Karpas-422 (cell line): Measurements from ENCODE around the gene TMEM94. TPM values are rescaled to one million over a fixed set of nuclear protein-coding genes. Genes with fewer than 3 reads are reported as not detected.

Experiments used
- DNase-seq: peaks from one replicate; pipeline ENCODE4 v3.0.0-alpha.2; 2015
- H2AFZ ChIP-seq: fragments of 200-600 bp; sonication (generic); 2 replicates; pipeline ENCODE4 v1.6.1; 2014; ENCODE audit warnings: antibody characterized with exemption, low read length, mixed read lengths
- H3K27ac ChIP-seq: fragments of 200-600 bp; sonication (generic); 2 replicates; pipeline ENCODE4 v1.5.1; 2014; ENCODE audit warnings: mild to moderate bottlenecking, low read length, moderate library complexity
- H3K27me3 ChIP-seq: fragments of 200-600 bp; sonication (generic); 2 replicates; pipeline ENCODE4 v1.6.1; 2014; ENCODE audit warnings: low read length, mixed read lengths
- H3K36me3 ChIP-seq: fragments of 200-600 bp; sonication (generic); 2 replicates; pipeline ENCODE4 v1.6.1; 2014; ENCODE audit warnings: low read length, mixed read lengths; ENCODE audit not compliant: insufficient read depth
- H3K4me1 ChIP-seq: fragments of 200-600 bp; sonication (generic); 2 replicates; pipeline ENCODE4 v1.6.1; 2014; ENCODE audit warnings: mild to moderate bottlenecking, low read length, mixed read lengths
- H3K4me2 ChIP-seq: fragments of 200-600 bp; sonication (generic); 2 replicates; pipeline ENCODE4 v1.6.1; 2014; ENCODE audit warnings: low read length, low read depth, mild to moderate bottlenecking; ENCODE audit not compliant: poor library complexity, severe bottlenecking
- H3K4me3 ChIP-seq: fragments of 200-600 bp; sonication (generic); 2 replicates; pipeline ENCODE4 v1.5.1; 2014; ENCODE audit warnings: mild to moderate bottlenecking, antibody characterized with exemption, low read length, mixed read lengths
- H3K79me2 ChIP-seq: fragments of 200-600 bp; sonication (generic); 2 replicates; pipeline ENCODE4 v1.6.1; 2014; ENCODE audit warnings: mild to moderate bottlenecking, low read length, mixed read lengths
- H3K9ac ChIP-seq: fragments of 200-600 bp; sonication (generic); 2 replicates; pipeline ENCODE4 v1.6.0; 2014; ENCODE audit warnings: low read length
- H3K9me2 ChIP-seq: fragments of 200-600 bp; sonication (generic), shearing (Covaris generic); replicated peaks from 2 replicates; pipeline ENCODE4 v1.6.0; 2014; ENCODE audit warnings: mild to moderate bottlenecking, low read length, moderate library complexity; ENCODE audit not compliant: insufficient read depth
- H3K9me3 ChIP-seq: fragments of 300-700, 200-600 bp; sonication (generic); 2 replicates; pipeline ENCODE4 v1.6.1; 2014; ENCODE audit warnings: low read length, mixed read lengths
- H4K20me1 ChIP-seq: fragments of 200-600 bp; sonication (generic); 2 replicates; pipeline ENCODE4 v1.6.1; 2014; ENCODE audit warnings: mild to moderate bottlenecking, antibody characterized with exemption, low read length, low read depth; ENCODE audit not compliant: insufficient read depth
- total RNA-seq: library from RNA; depleted of rRNA; stranded (reverse); fragments of >200 nt; shearing (Covaris generic); gene quantifications from 2 replicates; pipeline ENCODE4 v1.2.3, GENCODE V29; 2014; ENCODE audit warnings: low replicate concordance

Gene TMEM94
- total RNA-seq, 1 experiment from 2014 or later = 20.5 TPM

GRCh38 chr17:75511610-75512575, 55.5 kb downstream of the TMEM94 start:
- no peaks in the 10 kb centered on the region for H3K9me2 ChIP-seq
- H4K20me1 ChIP-seq = no peaks in the 10 kb centered on the region
- H3K27ac ChIP-seq = no peak overlapping the region
- DNase-seq = no peak
- H3K9me3 ChIP-seq = no peaks in the 10 kb centered on the region
- H2AFZ ChIP-seq = no peak overlapping the region
- peaks cover under 1% of the 10 kb centered on the region; the same call in 1 of the 2 replicates for H3K79me2 ChIP-seq
- H3K27me3 ChIP-seq = no peaks in the 10 kb centered on the region
- no peak overlapping the region for H3K4me3 ChIP-seq
- no peaks in the 10 kb centered on the region for H3K36me3 ChIP-seq
- H3K4me1 ChIP-seq = peaks cover 9% of the 10 kb centered on the region
- H3K4me2 ChIP-seq = no peak overlapping the region
- H3K9ac ChIP-seq = no peak overlapping the region

GRCh38 chr17:75512926-75513640, 56.6 kb downstream of the TMEM94 start:
- Histone ChIP-seq H3K4me3 (no peak overlapping the region), H3K27me3 (no peaks in the 10 kb centered on the region), H4K20me1 (peaks cover 9% of the 10 kb centered on the region; the same call in 1 of the 2 replicates), H3K9me3 (no peaks in the 10 kb centered on the region), H3K27ac (no peak overlapping the region), H3K4me2 (no peak overlapping the region), H3K79me2 (peaks cover 12% of the 10 kb centered on the region), H3K36me3 (no peaks in the 10 kb centered on the region), H3K9ac (no peak overlapping the region), H3K4me1 (peaks cover 20% of the 10 kb centered on the region), H3K9me2 (no peaks in the 10 kb centered on the region), H2AFZ (no peak overlapping the region)
- no peak for DNase-seq

GRCh38 chr17:75513641-75514000, 57.2 kb downstream of the TMEM94 start:
- Histone ChIP-seq H3K27ac (no peak overlapping the region), H3K9ac (no peak overlapping the region), H3K79me2 (peaks cover 13% of the 10 kb centered on the region), H3K4me3 (no peak overlapping the region), H3K4me2 (no peak overlapping the region), H2AFZ (no peak overlapping the region), H3K27me3 (no peaks in the 10 kb centered on the region), H3K9me2 (no peaks in the 10 kb centered on the region), H3K4me1 (peaks cover 25% of the 10 kb centered on the region), H3K9me3 (no peaks in the 10 kb centered on the region), H4K20me1 (peaks cover 9% of the 10 kb centered on the region; the same call in 1 of the 2 replicates), H3K36me3 (no peaks in the 10 kb centered on the region)
- no peak for DNase-seq

GRCh38 chr17:75514299-75514918, 58.0 kb downstream of the TMEM94 start:
- Histone ChIP-seq H3K4me1 (peaks cover 25% of the 10 kb centered on the region), H3K27ac (no peak overlapping the region), H3K9me3 (no peaks in the 10 kb centered on the region), H2AFZ (no peak overlapping the region), H3K4me2 (no peak overlapping the region), H3K4me3 (no peak overlapping the region), H3K9me2 (no peaks in the 10 kb centered on the region), H3K27me3 (no peaks in the 10 kb centered on the region), H3K36me3 (no peaks in the 10 kb centered on the region), H3K9ac (no peak overlapping the region), H4K20me1 (peaks cover 9% of the 10 kb centered on the region; the same call in 1 of the 2 replicates), H3K79me2 (peaks cover 13% of the 10 kb centered on the region)
- DNase-seq = no peak

- Histone ChIP-seq H3K9me2 (no peaks in the 10 kb centered on the region), H3K9me3 (no peaks in the 10 kb centered on the region), H3K36me3 (no peaks in the 10 kb centered on the region), H3K4me2 (peak overlapping the region; percentile 98), H4K20me1 (peaks cover 9% of the 10 kb centered on the region; the same call in 1 of the 2 replicates), H3K79me2 (peaks cover 13% of the 10 kb centered on the region), H3K4me1 (peaks cover 25% of the 10 kb centered on the region), H3K27ac (no peak overlapping the region), H3K27me3 (no peaks in the 10 kb centered on the region), H3K4me3 (peak overlapping the region; percentile 73; the same call in 1 of the 2 replicates), H2AFZ (no peak overlapping the region), H3K9ac (no peak overlapping the region)
- no peak for DNase-seq
Measured at GRCh38 chr17:75514919-75515495, 58.6 kb downstream of the TMEM94 start.

GRCh38 chr17:75515496-75516254, 59.2 kb downstream of the TMEM94 start, which contains the start of gene CASKIN2:
Gene CASKIN2 (minus strand): TSS chr17:75515537. CDS start chr17:75513804, 1,733 bp downstream.
- H3K79me2 ChIP-seq = peaks cover 13% of the 10 kb centered on the region
- peak within 1 kb of the TSS; percentile 73 for H3K4me3 ChIP-seq
- H3K4me2 ChIP-seq = peak within 1 kb of the TSS; percentile 98
- peaks cover 9% of the 10 kb centered on the region; the same call in 1 of the 2 replicates for H4K20me1 ChIP-seq
- no peaks in the 10 kb centered on the region for H3K27me3 ChIP-seq
- no peaks in the 10 kb centered on the region for H3K36me3 ChIP-seq
- no peaks in the 10 kb centered on the region for H3K9me2 ChIP-seq
- peak within 1 kb of the TSS; percentile 99 for H2AFZ ChIP-seq
- H3K27ac ChIP-seq = no peak within 1 kb of the TSS
- peak; percentile 93 for DNase-seq
- H3K4me1 ChIP-seq = peaks cover 25% of the 10 kb centered on the region
- H3K9ac ChIP-seq = peak within 1 kb of the TSS; percentile 65
- H3K9me3 ChIP-seq = no peaks in the 10 kb centered on the region

- peaks cover 9% of the 10 kb centered on the region; the same call in 1 of the 2 replicates for H4K20me1 ChIP-seq
- no peak within 1 kb of the TSS for H3K27ac ChIP-seq
- peaks cover 25% of the 10 kb centered on the region for H3K4me1 ChIP-seq
- peak within 1 kb of the TSS; percentile 99 for H2AFZ ChIP-seq
- H3K9me2 ChIP-seq = no peaks in the 10 kb centered on the region
- peak; percentile 97 for DNase-seq
- peak within 1 kb of the TSS; percentile 78 for H3K4me3 ChIP-seq
- no peaks in the 10 kb centered on the region for H3K36me3 ChIP-seq
- no peaks in the 10 kb centered on the region for H3K9me3 ChIP-seq
- peak within 1 kb of the TSS; percentile 98 for H3K4me2 ChIP-seq
- peak within 1 kb of the TSS; percentile 77 for H3K9ac ChIP-seq
- no peaks in the 10 kb centered on the region for H3K27me3 ChIP-seq
- H3K79me2 ChIP-seq = peaks cover 13% of the 10 kb centered on the region
Measured at GRCh38 chr17:75516255-75516618, 59.8 kb downstream of the TMEM94 start, which contains the start of gene TSEN54. Gene TSEN54 (plus strand): TSS chr17:75516528. CDS start chr17:75516561, 33 bp downstream.
